SU-DHL-6 (cell line): ENCODE data around the gene CHST9.

Source experiments
- EZH2phosphoT487 ChIP-seq: fragments of 200-600 bp; sonication (generic), shearing (Covaris generic); conservative IDR thresholded peaks from 2 replicates; pipeline ENCODE4 v1.6.1; 2018; ENCODE audit warnings: mild to moderate bottlenecking, antibody characterized with exemption, low read length, moderate library complexity, mixed read lengths
- TF ChIP-seq, protein P1 (sequence below): fragments of 200-600 bp; sonication (generic); IDR thresholded peaks from one replicate; pipeline ENCODE4 v1.5.1; 2017; ENCODE audit warnings: antibody characterized with exemption, mild to moderate bottlenecking, low read length, moderate library complexity; ENCODE audit not compliant: insufficient read depth, poor library complexity, severe bottlenecking

DNA sequence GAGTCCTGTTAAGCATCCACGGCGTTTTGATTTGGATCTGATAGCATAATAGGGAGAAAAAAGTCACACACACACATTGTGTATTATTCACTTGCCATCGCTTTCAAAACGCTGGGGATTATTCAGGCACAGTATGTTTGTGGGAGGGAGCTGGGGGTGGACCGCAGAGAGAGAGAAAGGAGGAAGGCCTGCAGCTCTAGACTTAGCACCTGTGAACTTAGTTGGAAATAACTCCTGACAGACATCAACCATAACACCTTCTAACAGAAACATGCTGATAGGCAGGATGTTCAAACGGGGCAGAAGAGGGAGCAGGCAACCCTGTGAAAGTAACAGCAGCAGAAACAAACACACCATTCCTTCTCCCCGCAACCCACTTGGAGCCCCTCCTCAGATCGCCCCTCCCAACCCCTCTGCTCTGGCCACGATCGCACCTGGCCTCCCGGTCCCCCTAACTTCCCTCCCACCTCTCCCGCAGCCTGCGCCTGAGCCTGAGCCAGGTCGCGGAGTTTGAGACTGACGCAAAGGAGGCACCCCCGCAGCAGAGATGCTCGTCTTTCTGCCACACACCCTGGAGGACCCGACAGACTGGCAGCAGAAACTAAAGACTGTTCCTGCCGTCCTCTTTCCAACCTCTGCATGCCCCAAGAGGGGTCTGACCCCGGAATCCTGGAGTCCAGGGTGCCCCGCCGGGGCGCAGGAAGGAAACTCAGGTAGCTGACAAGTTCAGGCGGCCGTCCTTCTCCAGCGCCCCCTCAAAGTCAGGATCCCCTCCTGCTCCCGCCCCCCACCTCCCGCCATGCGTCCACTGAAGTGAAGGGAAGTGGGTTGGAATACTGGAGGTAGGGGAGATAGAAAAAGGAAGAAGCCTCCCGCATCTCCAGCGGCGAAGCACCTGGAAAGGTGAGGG is 738 bp downstream of the CHST9 start:
- TF ChIP-seq, protein P1, sequence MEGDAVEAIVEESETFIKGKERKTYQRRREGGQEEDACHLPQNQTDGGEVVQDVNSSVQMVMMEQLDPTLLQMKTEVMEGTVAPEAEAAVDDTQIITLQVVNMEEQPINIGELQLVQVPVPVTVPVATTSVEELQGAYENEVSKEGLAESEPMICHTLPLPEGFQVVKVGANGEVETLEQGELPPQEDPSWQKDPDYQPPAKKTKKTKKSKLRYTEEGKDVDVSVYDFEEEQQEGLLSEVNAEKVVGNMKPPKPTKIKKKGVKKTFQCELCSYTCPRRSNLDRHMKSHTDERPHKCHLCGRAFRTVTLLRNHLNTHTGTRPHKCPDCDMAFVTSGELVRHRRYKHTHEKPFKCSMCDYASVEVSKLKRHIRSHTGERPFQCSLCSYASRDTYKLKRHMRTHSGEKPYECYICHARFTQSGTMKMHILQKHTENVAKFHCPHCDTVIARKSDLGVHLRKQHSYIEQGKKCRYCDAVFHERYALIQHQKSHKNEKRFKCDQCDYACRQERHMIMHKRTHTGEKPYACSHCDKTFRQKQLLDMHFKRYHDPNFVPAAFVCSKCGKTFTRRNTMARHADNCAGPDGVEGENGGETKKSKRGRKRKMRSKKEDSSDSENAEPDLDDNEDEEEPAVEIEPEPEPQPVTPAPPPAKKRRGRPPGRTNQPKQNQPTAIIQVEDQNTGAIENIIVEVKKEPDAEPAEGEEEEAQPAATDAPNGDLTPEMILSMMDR = no peak
- TF ChIP-seq EZH2phosphoT487 = no peak
